OCI-LY7 (cell line): ENCODE results near the gene TMEM225B.

ENCODE experiments used
- EZH2phosphoT487 ChIP-seq: fragments of 200-600 bp; sonication (generic); IDR thresholded peaks from 2 replicates; pipeline ENCODE4 v1.6.1; 2018; ENCODE audit warnings: low read depth, borderline replicate concordance, mild to moderate bottlenecking, mixed run types, antibody characterized with exemption, low read length, moderate library complexity, mixed read lengths
- TF ChIP-seq, protein P1 (sequence below): fragments of 200-600 bp; sonication (generic); conservative IDR thresholded peaks from 2 replicates; pipeline ENCODE4 v1.5.1; 2014; ENCODE audit warnings: mild to moderate bottlenecking, antibody characterized with exemption, low read length, moderate library complexity, mixed read lengths

- TF ChIP-seq, protein P1, sequence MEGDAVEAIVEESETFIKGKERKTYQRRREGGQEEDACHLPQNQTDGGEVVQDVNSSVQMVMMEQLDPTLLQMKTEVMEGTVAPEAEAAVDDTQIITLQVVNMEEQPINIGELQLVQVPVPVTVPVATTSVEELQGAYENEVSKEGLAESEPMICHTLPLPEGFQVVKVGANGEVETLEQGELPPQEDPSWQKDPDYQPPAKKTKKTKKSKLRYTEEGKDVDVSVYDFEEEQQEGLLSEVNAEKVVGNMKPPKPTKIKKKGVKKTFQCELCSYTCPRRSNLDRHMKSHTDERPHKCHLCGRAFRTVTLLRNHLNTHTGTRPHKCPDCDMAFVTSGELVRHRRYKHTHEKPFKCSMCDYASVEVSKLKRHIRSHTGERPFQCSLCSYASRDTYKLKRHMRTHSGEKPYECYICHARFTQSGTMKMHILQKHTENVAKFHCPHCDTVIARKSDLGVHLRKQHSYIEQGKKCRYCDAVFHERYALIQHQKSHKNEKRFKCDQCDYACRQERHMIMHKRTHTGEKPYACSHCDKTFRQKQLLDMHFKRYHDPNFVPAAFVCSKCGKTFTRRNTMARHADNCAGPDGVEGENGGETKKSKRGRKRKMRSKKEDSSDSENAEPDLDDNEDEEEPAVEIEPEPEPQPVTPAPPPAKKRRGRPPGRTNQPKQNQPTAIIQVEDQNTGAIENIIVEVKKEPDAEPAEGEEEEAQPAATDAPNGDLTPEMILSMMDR: no peak
- no peak for TF ChIP-seq EZH2phosphoT487
Observed at GRCh38 chr7:99623091-99623693, 25.1 kb downstream of the TMEM225B start.
